GM21515 (cell line): ENCODE results near the gene LDLRAD3.

Experiments used
- ATAC-seq: cut with Tn5 transposase; IDR thresholded peaks from one replicate; pipeline ENCODE4 v1.9.1; 2021; ENCODE audit not compliant: unreplicated experiment

LDLRAD3 gene

GRCh38 chr11:36229091-36229705 is 285.3 kb downstream of the LDLRAD3 start:
- no peak for ATAC-seq

- ATAC-seq = no peak
Measured at GRCh38 chr11:36230779-36231699, 287.2 kb downstream of the LDLRAD3 start.

GRCh38 chr11:36233204-36233603 is 289.3 kb downstream of the LDLRAD3 start:
- ATAC-seq = no peak

- no peak for ATAC-seq
Measured at GRCh38 chr11:36234825-36235224, 291.0 kb downstream of the LDLRAD3 start.

- ATAC-seq = no peak
Measured at GRCh38 chr11:36235750-36236149, 291.9 kb downstream of the LDLRAD3 start.

- ATAC-seq = no peak
Measured at GRCh38 chr11:36237391-36237790, 293.5 kb downstream of the LDLRAD3 start.

- ATAC-seq = no peak
Measured at GRCh38 chr11:36238036-36238631, 294.3 kb downstream of the LDLRAD3 start.

- no peak for ATAC-seq
Measured at GRCh38 chr11:36238881-36239280, 295.0 kb downstream of the LDLRAD3 start.

- no peak for ATAC-seq
Measured at GRCh38 chr11:36239636-36240035, 295.8 kb downstream of the LDLRAD3 start.

GRCh38 chr11:36240173-36240572 is 296.3 kb downstream of the LDLRAD3 start:
- no peak for ATAC-seq

- no peak for ATAC-seq
Measured at GRCh38 chr11:36240801-36241200, 296.9 kb downstream of the LDLRAD3 start.

- ATAC-seq = no peak
Measured at GRCh38 chr11:36241497-36241896, 297.6 kb downstream of the LDLRAD3 start.

GRCh38 chr11:36243641-36244040 is 299.8 kb downstream of the LDLRAD3 start:
- ATAC-seq = no peak

GRCh38 chr11:36247493-36247892 is 303.6 kb downstream of the LDLRAD3 start:
- no peak for ATAC-seq

GRCh38 chr11:36248436-36248835 is 304.6 kb downstream of the LDLRAD3 start:
- ATAC-seq = no peak

GRCh38 chr11:36249246-36249645 is 305.4 kb downstream of the LDLRAD3 start:
- ATAC-seq = no peak

GRCh38 chr11:36251823-36252222 is 308.0 kb downstream of the LDLRAD3 start:
- ATAC-seq = no peak

GRCh38 chr11:36253238-36253637 is 309.4 kb downstream of the LDLRAD3 start:
- ATAC-seq = no peak

- ATAC-seq = no peak
Measured at GRCh38 chr11:36254713-36255112, 310.9 kb downstream of the LDLRAD3 start.

- ATAC-seq = no peak
Measured at GRCh38 chr11:36257351-36257750, 313.5 kb downstream of the LDLRAD3 start.

- no peak for ATAC-seq
Measured at GRCh38 chr11:36258730-36259360, 315.0 kb downstream of the LDLRAD3 start.
